ENCODE measurements around the gene TTC21A.

DNA sequence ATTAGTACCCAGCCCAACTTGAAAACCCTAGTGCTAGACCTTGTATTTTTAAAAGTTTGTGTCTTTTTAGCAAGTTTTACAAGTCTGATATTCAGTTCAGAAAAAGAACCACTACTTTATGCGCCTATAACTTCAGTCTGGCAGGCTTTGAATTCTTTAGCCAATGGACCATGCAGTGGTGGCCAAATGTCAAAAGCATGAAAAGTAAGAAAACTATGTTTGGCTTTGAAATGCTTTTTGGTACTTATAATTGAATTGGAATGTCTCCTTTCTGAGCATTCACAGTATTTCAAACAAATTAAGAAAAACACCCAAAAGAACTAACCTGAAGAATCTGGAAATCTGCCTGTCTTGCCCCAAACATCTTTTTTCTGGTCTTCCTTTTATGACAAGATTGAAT is 42.8 kb upstream of the TTC21A start:
- TF ChIP-seq ZFP30 (CRISPR knock-in tag; IDR thresholded peaks at IDR 0.05) (no peak), PPARA (CRISPR knock-in tag; IDR thresholded peaks at IDR 0.05; ENCODE audit: borderline replicate concordance) (no peak), ARNTL (CRISPR knock-in tag; IDR thresholded peaks at IDR 0.05; ENCODE audit: borderline replicate concordance, low read depth) (no peak), ZFP3 (CRISPR knock-in tag; IDR thresholded peaks at IDR 0.05) (no peak)
- TF ChIP-seq, protein P1, sequence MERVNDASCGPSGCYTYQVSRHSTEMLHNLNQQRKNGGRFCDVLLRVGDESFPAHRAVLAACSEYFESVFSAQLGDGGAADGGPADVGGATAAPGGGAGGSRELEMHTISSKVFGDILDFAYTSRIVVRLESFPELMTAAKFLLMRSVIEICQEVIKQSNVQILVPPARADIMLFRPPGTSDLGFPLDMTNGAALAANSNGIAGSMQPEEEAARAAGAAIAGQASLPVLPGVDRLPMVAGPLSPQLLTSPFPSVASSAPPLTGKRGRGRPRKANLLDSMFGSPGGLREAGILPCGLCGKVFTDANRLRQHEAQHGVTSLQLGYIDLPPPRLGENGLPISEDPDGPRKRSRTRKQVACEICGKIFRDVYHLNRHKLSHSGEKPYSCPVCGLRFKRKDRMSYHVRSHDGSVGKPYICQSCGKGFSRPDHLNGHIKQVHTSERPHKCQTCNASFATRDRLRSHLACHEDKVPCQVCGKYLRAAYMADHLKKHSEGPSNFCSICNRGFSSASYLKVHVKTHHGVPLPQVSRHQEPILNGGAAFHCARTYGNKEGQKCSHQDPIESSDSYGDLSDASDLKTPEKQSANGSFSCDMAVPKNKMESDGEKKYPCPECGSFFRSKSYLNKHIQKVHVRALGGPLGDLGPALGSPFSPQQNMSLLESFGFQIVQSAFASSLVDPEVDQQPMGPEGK (CRISPR knock-in tag; IDR thresholded peaks at IDR 0.05; ENCODE audit: borderline replicate concordance) = no peak
- TF ChIP-seq, protein P2, sequence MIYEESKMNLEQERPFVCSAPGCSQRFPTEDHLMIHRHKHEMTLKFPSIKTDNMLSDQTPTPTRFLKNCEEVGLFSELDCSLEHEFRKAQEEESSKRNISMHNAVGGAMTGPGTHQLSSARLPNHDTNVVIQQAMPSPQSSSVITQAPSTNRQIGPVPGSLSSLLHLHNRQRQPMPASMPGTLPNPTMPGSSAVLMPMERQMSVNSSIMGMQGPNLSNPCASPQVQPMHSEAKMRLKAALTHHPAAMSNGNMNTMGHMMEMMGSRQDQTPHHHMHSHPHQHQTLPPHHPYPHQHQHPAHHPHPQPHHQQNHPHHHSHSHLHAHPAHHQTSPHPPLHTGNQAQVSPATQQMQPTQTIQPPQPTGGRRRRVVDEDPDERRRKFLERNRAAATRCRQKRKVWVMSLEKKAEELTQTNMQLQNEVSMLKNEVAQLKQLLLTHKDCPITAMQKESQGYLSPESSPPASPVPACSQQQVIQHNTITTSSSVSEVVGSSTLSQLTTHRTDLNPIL (CRISPR knock-in tag; IDR thresholded peaks at IDR 0.05; ENCODE audit: low read depth) = no peak

Measured in SK-N-SH treated with all-trans-retinoic acid at 6 μM for 48 hours (cell line).